AG04449 (cell line): ENCODE measurements around the gene TRAF3.

ENCODE experiments used
- CTCF ChIA-PET: fragments of 350-600 bp; formaldehyde crosslinking; extraction: SDS; loops from one replicate; lab custom pipeline; 2021; ENCODE audit warnings: antibody characterized with exemption; lab: Yijun Ruan, JAX
- POLR2A ChIA-PET: fragments of 400-600, 350-600 bp; formaldehyde crosslinking; extraction: SDS; loops from one replicate; lab custom pipeline; 2020; ENCODE audit warnings: antibody characterized with exemption, inconsistent platforms; lab: Yijun Ruan, JAX
- DNase-seq: peaks from one replicate; pipeline ENCODE4 v3.0.0-alpha.2; 2010; ENCODE audit warnings: low read depth, low spot score
- H3K4me3 ChIP-seq: 2 replicates; pipeline ENCODE4 v1.5.1; 2011; ENCODE audit warnings: low read depth, mild to moderate bottlenecking, control low read depth, low read length
- CTCF ChIP-seq: IDR thresholded peaks from one replicate; pipeline ENCODE4 v1.5.1; 2011; ENCODE audit warnings: mild to moderate bottlenecking, moderate library complexity, low read length, control low read depth, inconsistent platforms; ENCODE audit not compliant: insufficient read depth; ENCODE audit errors: missing control alignments

TRAF3 gene

GRCh38 chr14:102825307-102826095 lies 48.3 kb downstream of the TRAF3 start:
- TF ChIP-seq CTCF: no peak
- ChIA-PET CTCF (no interaction called here), POLR2A (no interaction called here)
- H3K4me3 ChIP-seq: no peak overlapping the region
- no peak for DNase-seq

GRCh38 chr14:102826161-102826560 lies 48.9 kb downstream of the TRAF3 start:
- ChIA-PET POLR2A (no interaction called here), CTCF (no interaction called here)
- no peak overlapping the region for H3K4me3 ChIP-seq
- TF ChIP-seq CTCF: no peak
- no peak for DNase-seq

- no peak for TF ChIP-seq CTCF
- no peak for DNase-seq
- no peak overlapping the region for H3K4me3 ChIP-seq
- ChIA-PET POLR2A (no interaction called here), CTCF (no interaction called here)
These were observed 49.8 kb downstream of the TRAF3 start for GRCh38 chr14:102826751-102827675.

- POLR2A ChIA-PET: no interaction called here
- DNase-seq: no peak
- no peak overlapping the region for H3K4me3 ChIP-seq
- CTCF ChIA-PET: no interaction called here
- TF ChIP-seq CTCF: no peak
These were observed 50.5 kb downstream of the TRAF3 start for GRCh38 chr14:102827716-102828115.

- DNase-seq: no peak
- no peak overlapping the region for H3K4me3 ChIP-seq
- POLR2A ChIA-PET: no interaction called here
- CTCF ChIA-PET: no interaction called here
- TF ChIP-seq CTCF: no peak
These were observed 50.9 kb downstream of the TRAF3 start for GRCh38 chr14:102828151-102828550.

GRCh38 chr14:102829016-102829548 lies 51.8 kb downstream of the TRAF3 start:
- POLR2A ChIA-PET: no interaction called here

More at GRCh38 chr14:102829016-102829548, 51.8 kb downstream of the TRAF3 start:
- CTCF ChIA-PET: interaction anchor here (0.6 to 1.4 kb wide), 2 partner anchors 13 to 17 kb away, joined by 3 read pairs; no protein-coding TSS in a partner anchor
- no peak for DNase-seq
- no peak for TF ChIP-seq CTCF
- H3K4me3 ChIP-seq: no peak overlapping the region
